Measurements from ENCODE around the gene P4HTM.

DNA sequence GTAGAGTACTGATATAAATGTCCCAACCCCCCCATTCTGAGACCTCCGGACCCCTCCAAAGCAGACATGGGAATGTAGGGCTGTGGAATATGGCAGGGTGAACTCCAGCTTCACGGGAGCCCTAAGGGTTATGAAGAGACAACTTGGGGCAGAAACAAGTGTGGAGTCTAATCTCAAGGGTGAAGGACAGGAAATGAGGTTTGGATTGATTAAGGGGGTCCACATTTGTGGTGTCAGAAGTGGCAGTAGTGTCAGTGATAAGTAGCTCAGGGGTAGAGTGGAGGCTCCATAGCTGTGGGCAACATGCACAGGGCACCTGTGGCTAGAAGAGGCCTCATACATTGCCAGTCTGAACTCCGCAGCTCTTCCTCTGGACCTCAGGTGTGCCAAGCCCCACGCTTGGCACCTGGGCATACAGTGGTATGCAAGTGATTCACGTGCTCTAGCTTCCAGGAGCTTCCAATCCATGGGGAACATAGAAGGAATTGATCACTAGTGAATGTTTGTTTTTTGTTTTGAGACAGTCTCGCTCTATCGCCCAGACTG lies 4.1 kb upstream of the P4HTM start:
- TF ChIP-seq, protein P1, sequence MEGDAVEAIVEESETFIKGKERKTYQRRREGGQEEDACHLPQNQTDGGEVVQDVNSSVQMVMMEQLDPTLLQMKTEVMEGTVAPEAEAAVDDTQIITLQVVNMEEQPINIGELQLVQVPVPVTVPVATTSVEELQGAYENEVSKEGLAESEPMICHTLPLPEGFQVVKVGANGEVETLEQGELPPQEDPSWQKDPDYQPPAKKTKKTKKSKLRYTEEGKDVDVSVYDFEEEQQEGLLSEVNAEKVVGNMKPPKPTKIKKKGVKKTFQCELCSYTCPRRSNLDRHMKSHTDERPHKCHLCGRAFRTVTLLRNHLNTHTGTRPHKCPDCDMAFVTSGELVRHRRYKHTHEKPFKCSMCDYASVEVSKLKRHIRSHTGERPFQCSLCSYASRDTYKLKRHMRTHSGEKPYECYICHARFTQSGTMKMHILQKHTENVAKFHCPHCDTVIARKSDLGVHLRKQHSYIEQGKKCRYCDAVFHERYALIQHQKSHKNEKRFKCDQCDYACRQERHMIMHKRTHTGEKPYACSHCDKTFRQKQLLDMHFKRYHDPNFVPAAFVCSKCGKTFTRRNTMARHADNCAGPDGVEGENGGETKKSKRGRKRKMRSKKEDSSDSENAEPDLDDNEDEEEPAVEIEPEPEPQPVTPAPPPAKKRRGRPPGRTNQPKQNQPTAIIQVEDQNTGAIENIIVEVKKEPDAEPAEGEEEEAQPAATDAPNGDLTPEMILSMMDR (IDR thresholded peaks at IDR 0.05; ENCODE audit: insufficient read depth, low read length) = no peak
- TF ChIP-seq POLR2AphosphoS5 (IDR thresholded peaks at IDR 0.05; ENCODE audit: low read depth) (no peak), SPI1 (IDR thresholded peaks at IDR 0.05; ENCODE audit: borderline replicate concordance, low read depth) (no peak)
